ENCODE measurements around the gene YTHDF1.

The YTHDF1 gene

GRCh38 chr20:63155266-63156165 is 60.4 kb downstream of the YTHDF1 start:
- no peak for DNase-seq (ENCODE audit: low spot score)

- no peak for DNase-seq (ENCODE audit: low spot score)
Observed at GRCh38 chr20:63154395-63154794, 61.5 kb downstream of the YTHDF1 start.

DNA sequence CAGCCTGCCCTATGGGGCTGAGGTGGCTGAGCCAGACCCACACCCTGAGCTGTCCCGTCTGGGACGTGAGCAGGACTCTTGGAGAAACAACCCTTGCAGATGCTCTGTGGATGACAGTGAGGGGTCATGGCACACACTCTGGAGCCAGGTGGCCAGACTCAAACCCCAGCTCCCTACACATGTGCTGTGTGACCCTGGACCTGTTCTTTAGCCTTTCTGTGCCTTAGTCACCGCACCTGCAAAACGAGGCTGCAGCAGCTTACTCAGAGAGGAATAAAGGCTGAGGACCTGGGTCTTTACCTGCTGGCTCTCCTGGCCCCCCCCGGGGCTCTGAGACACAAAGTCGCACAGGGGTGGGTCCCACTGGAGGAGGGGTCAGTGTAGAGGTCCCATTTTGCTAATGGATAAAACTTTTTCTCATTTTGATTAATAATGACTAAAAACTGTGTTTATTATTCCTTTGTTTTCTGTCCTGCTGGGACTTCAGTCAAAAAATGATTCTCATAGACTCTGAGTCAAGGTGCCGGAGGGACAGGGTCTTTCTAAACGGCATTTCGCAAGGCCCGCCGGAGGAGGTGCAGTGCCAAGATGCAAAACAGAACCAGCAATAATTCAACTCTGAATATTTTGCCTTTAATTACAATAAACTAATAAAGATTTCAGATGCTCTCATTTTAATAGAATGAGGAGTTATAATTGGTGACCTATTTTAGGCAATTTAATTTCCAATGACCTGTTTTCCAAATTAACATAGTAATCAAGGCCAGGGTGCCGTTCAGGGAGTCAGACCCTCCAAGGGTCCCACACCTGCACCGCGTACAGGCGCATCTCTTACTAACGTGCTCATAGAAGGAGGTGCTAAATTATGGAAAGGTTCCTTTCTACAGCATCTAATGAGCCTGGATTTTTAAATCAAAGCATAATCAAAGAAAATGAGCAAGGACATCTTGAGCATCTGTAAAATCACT is 62.4 kb downstream of the YTHDF1 start:
- DNase-seq (ENCODE audit: low spot score), result no peak

GRCh38 chr20:63152322-63153253 is 63.3 kb downstream of the YTHDF1 start:
- DNase-seq (ENCODE audit: low spot score), result no peak

DNA sequence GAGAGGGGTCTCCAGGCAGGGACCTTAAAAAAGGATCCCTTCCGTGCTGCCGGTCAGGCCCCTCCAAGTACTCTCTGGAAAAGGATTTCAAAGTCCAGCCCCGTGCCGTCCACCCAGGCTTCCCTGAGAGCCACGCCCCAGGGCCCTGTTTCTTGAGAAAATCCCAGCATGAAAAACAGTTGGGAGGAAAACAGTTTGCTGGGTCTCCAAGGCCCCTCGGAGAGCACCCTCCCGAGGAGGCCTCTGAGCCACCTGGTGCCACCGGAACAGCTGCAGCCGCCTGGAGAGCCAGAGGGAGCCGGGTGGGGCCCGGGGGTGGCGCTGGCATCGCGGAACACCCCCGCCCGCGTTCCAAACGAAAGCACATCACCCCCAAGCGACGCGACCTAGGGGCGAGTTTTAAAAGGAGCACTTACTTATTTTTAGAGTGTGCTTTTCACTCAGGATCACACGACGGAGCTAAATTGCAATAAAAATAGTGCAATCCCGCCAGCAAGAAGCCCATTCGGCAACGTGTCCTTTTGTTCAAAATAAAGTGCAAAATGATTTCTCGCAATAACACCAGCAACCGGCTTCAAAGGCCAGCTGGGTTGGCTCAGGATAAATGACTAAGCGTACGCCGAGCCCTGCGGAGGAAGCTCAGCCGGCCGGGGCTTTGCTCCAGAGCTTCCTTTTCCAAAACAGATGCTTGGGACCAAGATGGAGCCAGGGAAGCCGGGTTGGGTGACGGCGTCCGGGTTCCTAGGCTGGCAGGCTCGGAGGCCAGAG is 64.2 kb downstream of the YTHDF1 start:
- DNase-seq (ENCODE audit: low spot score), result peak; percentile 39

DNA sequence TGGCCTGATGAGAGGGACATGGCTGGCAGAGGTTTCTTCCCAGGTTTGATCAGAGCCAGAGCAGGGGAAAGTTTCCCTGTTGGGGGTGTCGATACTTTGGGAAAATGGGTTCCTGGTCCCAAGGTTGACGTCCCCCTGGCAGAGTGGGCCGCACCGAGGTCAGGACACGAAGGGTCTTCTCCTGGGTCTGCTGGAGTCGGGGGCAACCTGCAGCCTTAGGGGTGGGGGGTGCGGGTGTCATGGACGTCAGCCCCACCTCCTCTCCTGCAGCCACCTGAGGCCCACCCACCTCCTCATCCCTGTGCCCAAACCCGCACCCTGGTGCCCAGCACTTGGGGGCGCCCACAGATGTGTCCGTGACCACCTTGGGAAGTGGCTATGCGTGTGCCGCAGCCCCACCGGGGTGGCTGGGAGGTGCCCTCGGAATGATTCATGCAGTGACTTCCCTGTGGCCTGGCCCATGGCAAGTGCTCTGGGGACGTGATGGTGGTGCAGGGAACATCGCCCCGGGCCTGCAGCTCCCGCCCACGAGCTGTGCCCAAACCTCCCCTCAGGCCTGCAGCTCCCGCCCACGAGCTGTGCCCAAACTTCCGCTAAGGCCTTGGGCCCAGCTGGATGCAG is 64.9 kb downstream of the YTHDF1 start:
- no peak for DNase-seq (ENCODE audit: low spot score)

DNA sequence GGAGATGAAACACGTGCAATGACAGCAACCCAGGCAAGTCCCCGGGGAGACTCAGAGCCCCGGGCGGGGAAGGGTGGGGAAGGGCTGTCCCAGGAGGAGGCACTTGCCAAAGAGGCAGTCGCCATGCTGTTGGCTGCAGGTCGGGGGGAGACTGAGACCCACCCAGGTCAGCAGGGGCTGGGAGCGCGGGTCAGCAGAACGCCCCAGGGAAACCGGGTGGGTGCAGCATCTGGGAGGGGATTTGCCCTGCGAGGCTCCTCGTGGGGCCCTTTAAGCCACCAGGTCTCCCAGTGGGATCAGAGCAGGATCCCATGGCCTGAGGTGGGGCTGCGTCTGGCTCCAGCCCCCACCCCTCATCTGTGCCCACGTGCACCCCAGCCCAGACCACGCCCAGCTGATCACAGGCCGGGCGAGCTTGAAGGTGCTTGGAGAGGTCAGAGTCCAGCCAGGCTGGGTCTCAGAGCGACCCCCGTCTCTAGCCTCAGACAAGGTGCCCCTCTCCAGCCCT is 65.5 kb downstream of the YTHDF1 start:
- no peak for DNase-seq (ENCODE audit: low spot score)

DNA sequence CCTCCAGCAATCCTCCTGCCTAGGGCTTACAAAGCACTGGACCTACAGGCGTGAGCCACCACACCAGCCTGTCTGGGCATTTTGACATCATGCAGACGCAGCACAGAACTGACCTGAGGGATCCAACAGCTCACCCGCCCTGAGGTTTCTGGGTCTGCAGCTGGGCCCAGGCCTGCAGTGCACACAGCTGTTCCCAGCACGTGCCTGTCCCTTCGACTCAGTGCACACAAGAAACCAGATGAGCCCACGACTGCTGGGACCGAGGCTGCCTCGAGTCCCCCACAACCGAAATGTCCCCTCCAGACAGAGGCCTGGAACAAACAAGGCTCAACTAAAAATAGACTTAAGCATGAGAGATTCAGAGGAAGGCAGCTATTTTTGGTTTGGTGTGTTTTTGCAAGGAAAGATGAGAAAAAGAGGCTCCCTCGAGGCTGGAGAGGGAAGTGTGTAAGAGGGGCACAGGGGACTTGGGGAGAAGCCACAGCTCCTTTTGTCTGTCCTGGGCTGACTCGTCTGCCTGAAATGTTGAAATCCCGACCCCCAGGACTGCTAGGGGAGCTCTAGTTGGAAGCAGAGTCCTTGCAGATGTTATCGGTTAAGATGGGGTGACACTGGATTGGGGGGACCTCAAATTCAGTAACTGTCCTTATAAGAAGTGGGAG is 66.3 kb downstream of the YTHDF1 start:
- no peak for DNase-seq (ENCODE audit: low spot score)

DNA sequence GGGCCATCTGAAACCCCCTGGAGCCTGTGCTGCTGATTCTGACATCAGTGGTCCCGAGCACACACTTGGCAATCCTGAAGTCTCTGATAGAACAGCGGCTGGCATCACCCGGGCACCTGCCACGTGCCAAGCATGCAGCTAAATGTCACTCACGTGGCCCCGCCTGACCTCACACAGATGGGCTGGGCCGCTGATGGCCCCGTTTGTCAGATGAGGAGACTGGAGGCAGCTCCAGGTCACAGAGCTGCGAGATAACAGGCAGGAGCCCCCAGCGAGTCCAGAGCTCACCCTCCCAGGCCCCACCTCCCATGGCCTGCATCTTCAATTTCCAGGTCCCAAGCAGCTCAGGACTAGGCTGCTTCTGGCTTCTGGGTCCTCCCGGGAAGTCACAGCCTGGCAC is 67.2 kb downstream of the YTHDF1 start:
- no peak for DNase-seq (ENCODE audit: low spot score)

GRCh38 chr20:63147532-63147931 is 68.4 kb downstream of the YTHDF1 start:
- no peak for DNase-seq (ENCODE audit: low spot score)

Measured in putamen (tissue), 1 donor.